ENCODE measurements around the gene SETD6. TPM values are rescaled to one million over a fixed set of nuclear protein-coding genes. Genes with fewer than 3 reads are reported as not detected.

Gene SETD6
- total and polyA plus RNA-seq, 2 experiments from 2014 or later: 39.7 to 54.0 TPM

GRCh38 chr16:58503863-58504688, 11.2 kb upstream of the SETD6 start:
- H3K27ac ChIP-seq (ENCODE audit: low read depth): no peak overlapping the region
- H3K27me3 ChIP-seq (ENCODE audit: insufficient read depth): no peaks in the 10 kb centered on the region
- no peak overlapping the region for H2AFZ ChIP-seq
- ATAC-seq (no peak), DNase-seq (ENCODE audit: low spot score) (no peak)
- H3K9me2 ChIP-seq (ENCODE audit: insufficient read depth): no peaks in the 10 kb centered on the region
- H3K4me2 ChIP-seq: no peak overlapping the region
- H3K4me1 ChIP-seq (ENCODE audit: insufficient read depth): peaks cover 4% of the 10 kb centered on the region; the same call in 1 of the 2 replicates
- no peaks in the 10 kb centered on the region for H3F3A ChIP-seq (replicated peaks; ENCODE audit: low read depth)
- no peaks in the 10 kb centered on the region; the same call in 2 of the 3 replicates for H3K9me3 Mint-ChIP-seq
- H3K4me1 Mint-ChIP-seq: peaks cover 21% of the 10 kb centered on the region
- H3K36me3 Mint-ChIP-seq (ENCODE audit: low read depth): no peaks in the 10 kb centered on the region
- peaks cover 4% of the 10 kb centered on the region; the same call in 1 of the 2 replicates for H4K20me1 ChIP-seq (replicated peaks; ENCODE audit: insufficient read depth)
- no peaks in the 10 kb centered on the region for H3K79me2 ChIP-seq (replicated peaks; ENCODE audit: insufficient read depth)
- no peak for TF ChIP-seq CREB1 (CRISPR knock-in tag; IDR thresholded peaks at IDR 0.05; ENCODE audit: low read depth)
- no peak for TF ChIP-seq NANOG (IDR thresholded peaks at IDR 0.05; ENCODE audit: borderline replicate concordance)
- no peak for TF ChIP-seq ZNF462 (CRISPR knock-in tag; IDR thresholded peaks at IDR 0.05)
- no peak for TF ChIP-seq POLR2AphosphoS5 (IDR thresholded peaks at IDR 0.05; ENCODE audit: low read depth)
- no peak for TF ChIP-seq EZH2phosphoT487 (IDR thresholded peaks at IDR 0.05; ENCODE audit: unreplicated experiment)
- no peak overlapping the region for H3K4me3 ChIP-seq
- H3K36me3 ChIP-seq (ENCODE audit: insufficient read depth): no peaks in the 10 kb centered on the region
- peaks cover 25% of the 10 kb centered on the region for H3K27me3 Mint-ChIP-seq (ENCODE audit: insufficient read depth, low read depth, poor library complexity)
- no peak overlapping the region for H3K27ac Mint-ChIP-seq
- H3K4me3 Mint-ChIP-seq: no peak overlapping the region

All from GM23338 (cell line).